IMR-90 (cell line): ENCODE measurements around the gene HOXA2. TPM values are rescaled to one million over a fixed set of nuclear protein-coding genes. Genes with fewer than 3 reads are reported as not detected.

Experiments
- ATAC-seq: fragments of 200-7000 bp; cut with Tn5 transposase; 2 replicates; pipeline ENCODE4 v1.9.1; 2020; ENCODE audit warnings: low read depth, mild to moderate bottlenecking, moderate library complexity
- BruUV-seq: library from RNA; stranded (reverse); fragments of 400-500 nt; replicated peaks from 2 replicates; lab custom pipeline; 2021; lab: Mats Ljungman, UMichigan
- CTCF ChIA-PET: fragments of 300-600 bp; formaldehyde crosslinking; extraction: SDS; loops from one replicate; lab custom pipeline; 2021; ENCODE audit warnings: antibody characterized with exemption; lab: Yijun Ruan, JAX
- POLR2A ChIA-PET: fragments of 300-600 bp; sonication (Branson Sonifier 250); formaldehyde crosslinking; loops from one replicate; lab custom pipeline; 2022; ENCODE audit warnings: antibody characterized with exemption; ENCODE audit not compliant: unreplicated experiment; lab: Charles Lee
- DNase-seq: peaks from one replicate; pipeline ENCODE4 v3.0.0; 2013
- H2AFZ ChIP-seq: replicated peaks from 2 replicates; pipeline ENCODE3; 2013; ENCODE audit warnings: low read length, mild to moderate bottlenecking; ENCODE audit not compliant: poor library complexity
- H2AK5ac ChIP-seq: 2 replicates; pipeline ENCODE4 v1.6.1; 2013; ENCODE audit warnings: low read depth, low read length, inconsistent platforms
- H2AK9ac ChIP-seq: replicated peaks from 2 replicates; pipeline ENCODE3; 2013; ENCODE audit warnings: mild to moderate bottlenecking, low read depth, low read length, moderate library complexity; ENCODE audit not compliant: poor library complexity
- H2BK120ac ChIP-seq: 2 replicates; pipeline ENCODE4 v1.6.1; 2013; ENCODE audit warnings: low read depth, low read length, inconsistent platforms
- H2BK15ac ChIP-seq: 3 replicates; pipeline ENCODE4 v1.6.1; 2013; ENCODE audit warnings: low read depth, low read length, inconsistent platforms
- H2BK20ac ChIP-seq: 2 replicates; pipeline ENCODE4 v1.6.1; 2013; ENCODE audit warnings: low read depth, mild to moderate bottlenecking, inconsistent platforms, low read length, moderate library complexity
- H2BK5ac ChIP-seq: 2 replicates; pipeline ENCODE4 v1.6.1; 2013; ENCODE audit warnings: mild to moderate bottlenecking, low read depth, low read length, inconsistent platforms; ENCODE audit not compliant: poor library complexity, severe bottlenecking
- H3K14ac ChIP-seq: replicated peaks from 2 replicates; pipeline ENCODE4 v1.6.1; 2013; ENCODE audit warnings: low read depth, low read length, inconsistent platforms
- H3K18ac ChIP-seq: 2 replicates; pipeline ENCODE4 v1.6.1; 2013; ENCODE audit warnings: low read depth, low read length, control low read depth
- H3K23ac ChIP-seq: 2 replicates; pipeline ENCODE4 v1.6.1; 2013; ENCODE audit warnings: low read depth, low read length, inconsistent platforms
- H3K27ac ChIP-seq: 2 replicates; pipeline ENCODE4 v1.5.1; 2013; ENCODE audit warnings: mild to moderate bottlenecking, control low read depth, low read length; ENCODE audit not compliant: insufficient read depth
- H3K27me3 ChIP-seq: 2 replicates; pipeline ENCODE4 v1.6.1; 2013; ENCODE audit warnings: low read length; ENCODE audit not compliant: control insufficient read depth, insufficient read depth
- H3K36me3 ChIP-seq: 2 replicates; pipeline ENCODE4 v1.6.1; 2013; ENCODE audit warnings: low read length, mixed read lengths; ENCODE audit not compliant: control insufficient read depth, insufficient read depth
- H3K4ac ChIP-seq: 2 replicates; pipeline ENCODE4 v1.6.1; 2013; ENCODE audit warnings: low read depth, low read length, inconsistent platforms
- H3K4me1 ChIP-seq: 2 replicates; pipeline ENCODE4 v1.6.1; 2013; ENCODE audit warnings: low read length, mixed read lengths; ENCODE audit not compliant: control insufficient read depth, insufficient read depth
- H3K4me2 ChIP-seq: 2 replicates; pipeline ENCODE4 v1.6.1; 2013; ENCODE audit warnings: low read depth, mild to moderate bottlenecking, control low read depth, low read length, moderate library complexity
- H3K4me3 ChIP-seq: 2 replicates; pipeline ENCODE4 v1.5.1; 2013; ENCODE audit warnings: low read depth, mild to moderate bottlenecking, control low read depth, low read length, moderate library complexity; ENCODE audit not compliant: insufficient read depth
- H3K56ac ChIP-seq: 2 replicates; pipeline ENCODE4 v1.6.1; 2013; ENCODE audit warnings: low read length, inconsistent platforms; ENCODE audit not compliant: insufficient read depth; ENCODE audit errors: extremely low read depth
- H3K79me1 ChIP-seq, 2 experiments: 2 replicates each; pipeline ENCODE4 v1.6.1; 2013; ENCODE audit warnings: low read length in 2 of 2, inconsistent platforms in 1 of 2, low read depth in 1 of 2
- H3K9ac ChIP-seq: 2 replicates; pipeline ENCODE4 v1.6.1; 2013; ENCODE audit warnings: low read depth, low read length, control low read depth
- H3K9me1 ChIP-seq: 2 replicates; pipeline ENCODE4 v1.6.1; 2013; ENCODE audit warnings: low read length, inconsistent platforms; ENCODE audit not compliant: insufficient read depth
- H3K9me3 ChIP-seq: 2 replicates; pipeline ENCODE4 v1.6.1; 2013; ENCODE audit warnings: low read length; ENCODE audit not compliant: control insufficient read depth, insufficient read depth
- H4K20me1 ChIP-seq: 2 replicates; pipeline ENCODE4 v1.6.1; 2013; ENCODE audit warnings: low read length, inconsistent platforms; ENCODE audit not compliant: insufficient read depth
- H4K5ac ChIP-seq: 2 replicates; pipeline ENCODE4 v1.6.1; 2013; ENCODE audit warnings: mild to moderate bottlenecking, low read depth, low read length, control low read depth
- H4K8ac ChIP-seq, 2 experiments: 2 replicates each; pipeline ENCODE4 v1.6.1; 2013; ENCODE audit warnings: low read depth in 2 of 2, low read length in 2 of 2, control low read depth in 1 of 2, inconsistent platforms in 1 of 2
- H4K91ac ChIP-seq: 2 replicates; pipeline ENCODE4 v1.6.1; 2013; ENCODE audit warnings: low read depth, low read length, inconsistent platforms; ENCODE audit not compliant: insufficient read depth
- CEBPB ChIP-seq: IDR thresholded peaks from 2 replicates; pipeline ENCODE4 v1.6.1; 2012; ENCODE audit warnings: low read depth, low read length, improper control_type of control experiment
- CHD1 ChIP-seq: IDR thresholded peaks from 2 replicates; pipeline ENCODE4 v1.6.1; 2012; ENCODE audit warnings: low read depth, low read length, improper control_type of control experiment
- FOS ChIP-seq: fragments of 150-350 bp; IDR thresholded peaks from 2 replicates; pipeline ENCODE4 v1.6.1; 2016; ENCODE audit warnings: low read depth, low read length
- MAFK ChIP-seq: IDR thresholded peaks from 2 replicates; pipeline ENCODE4 v1.6.1; 2012; ENCODE audit warnings: low read depth, low read length, improper control_type of control experiment
- MAZ ChIP-seq: IDR thresholded peaks from 2 replicates; pipeline ENCODE4 v1.6.1; 2012; ENCODE audit warnings: low read depth, mild to moderate bottlenecking, low read length, improper control_type of control experiment, moderate library complexity, borderline replicate concordance
- MXI1 ChIP-seq: IDR thresholded peaks from 2 replicates; pipeline ENCODE4 v1.6.1; 2012; ENCODE audit warnings: low read depth, mild to moderate bottlenecking, low read length, moderate library complexity, borderline replicate concordance
- RAD21 ChIP-seq: IDR thresholded peaks from 2 replicates; pipeline ENCODE4 v1.6.1; 2012; ENCODE audit warnings: low read length, improper control_type of control experiment
- RFX5 ChIP-seq: IDR thresholded peaks from 2 replicates; pipeline ENCODE4 v1.8.0; 2012; ENCODE audit warnings: low read depth, mild to moderate bottlenecking, low read length, moderate library complexity
- SMC3 ChIP-seq: fragments of 150-350 bp; IDR thresholded peaks from 2 replicates; pipeline ENCODE4 v1.6.1; 2016; ENCODE audit warnings: low read depth, mild to moderate bottlenecking, antibody characterized with exemption, low read length, moderate library complexity
- WGBS, 2 experiments: methylation state at CpG; one replicate each; pipeline versions ENCODE4 v1.1.5 to v1.1.7; 2013; ENCODE audit warnings: missing lambda C conversion rate in 2 of 2; ENCODE audit not compliant: insufficient read length in 1 of 2; ENCODE audit errors: extremely low coverage in 2 of 2; 5-methylcytosine and 5-hydroxymethylcytosine counted together
- dilution Hi-C: fragments of 300-500 bp; cut with HindIII; formaldehyde crosslinking; loops from one replicate; pipeline ENCODE4 v1.14.3; 2018; ENCODE audit warnings: low sequenced_read_pairs; ENCODE audit not compliant: unreplicated experiment
- in situ Hi-C: fragments of 300-500 bp; cut with MboI; formaldehyde crosslinking; loops from 3 replicates; pipeline ENCODE4 v1.14.3; 2019; ENCODE audit warnings: low sequenced_read_pairs, inconsistent platforms, mixed read lengths
- intact Hi-C: fragments of 100-400 bp; cut with micrococcal nuclease; formaldehyde crosslinking; loops from 2 replicates; pipeline ENCODE4 v1.10.0; 2022
- polyA plus RNA-seq, 3 experiments: library from polyadenylated mRNA; depleted of rRNA; stranded (reverse); fragments of >200 nt; gene quantifications; 2 replicates each; pipeline ENCODE4 v1.2.3, GENCODE V29; 2012; ENCODE audit warnings: low replicate concordance in 1 of 3
- total RNA-seq: library from RNA; depleted of rRNA; stranded (reverse); fragments of >200 nt; gene quantifications from 2 replicates; pipeline ENCODE4 v1.2.3, GENCODE V29; 2012
- TF ChIP-seq, protein P1 (sequence below): fragments of 150-350 bp; IDR thresholded peaks from 2 replicates; pipeline ENCODE4 v1.6.1; 2016; ENCODE audit warnings: low read depth, mild to moderate bottlenecking, low read length, moderate library complexity, borderline replicate concordance
- TF ChIP-seq, protein P2 (sequence below): conservative IDR thresholded peaks from 2 replicates; pipeline ENCODE4 v1.5.1; 2012; ENCODE audit warnings: mild to moderate bottlenecking, low read depth, low read length, improper control_type of control experiment

Gene HOXA2
- total and polyA plus RNA-seq, 2 of the 4 experiments (the other 2 are of a cell fraction), result 1.6 to 3.9 TPM

DNA sequence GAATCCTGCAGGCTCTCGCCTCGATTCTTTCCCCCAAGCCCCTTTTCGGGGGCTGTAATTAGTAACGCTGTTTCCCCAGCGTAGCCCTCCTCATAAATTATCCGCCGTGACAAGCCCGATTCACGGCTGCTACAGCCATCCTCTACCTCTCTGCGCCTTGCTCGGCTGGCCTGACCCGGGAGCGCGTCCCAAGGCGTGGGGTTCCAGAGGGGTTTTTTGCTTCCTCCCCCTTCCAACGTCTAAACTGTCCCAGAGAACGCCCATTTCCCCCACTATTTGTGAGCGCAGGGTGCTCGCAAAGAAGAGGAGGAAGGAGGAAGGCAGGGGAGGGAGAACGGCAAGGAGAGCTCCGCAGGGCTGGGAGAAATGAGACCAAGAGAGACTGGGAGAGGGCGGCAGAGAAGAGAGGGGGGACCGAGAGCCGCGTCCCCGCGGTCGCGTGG lies 40.1 kb upstream of the HOXA2 start (continued):
- TF ChIP-seq RFX5 (no peak), CHD1 (no peak; the same call in 1 of the 2 replicates)

DNA sequence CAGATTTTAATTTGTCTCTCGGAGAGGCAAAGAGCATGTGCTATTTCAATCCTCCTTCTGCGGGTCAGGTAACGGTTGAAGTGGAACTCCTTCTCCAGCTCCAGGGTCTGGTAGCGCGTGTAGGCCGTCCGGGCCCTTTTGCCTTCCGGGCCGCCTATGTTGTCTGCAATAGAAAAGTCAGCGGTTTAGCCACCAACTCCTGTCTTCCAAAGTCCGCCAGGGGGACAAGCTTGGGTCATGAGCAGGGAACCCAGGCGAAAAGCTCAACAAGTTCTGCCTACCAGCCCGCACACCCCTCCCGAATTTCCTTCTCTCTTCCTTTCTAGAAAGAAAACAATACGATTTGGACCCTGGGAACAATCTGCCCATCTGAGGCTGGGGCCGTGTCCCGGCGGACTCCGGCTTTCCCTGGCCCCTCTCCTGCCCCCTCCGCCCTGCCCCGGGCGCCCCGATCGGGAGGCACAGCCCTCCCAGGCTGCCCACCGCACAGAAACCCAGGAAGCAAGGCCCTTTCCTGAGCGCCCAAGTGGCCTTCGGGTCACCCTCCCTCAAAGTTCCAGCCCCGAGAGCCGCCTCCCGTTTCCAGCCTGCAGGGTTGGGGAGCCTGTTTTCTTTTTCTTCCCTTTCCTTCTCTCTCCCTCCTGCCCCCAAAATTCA lies 39.6 kb upstream of the HOXA2 start:
- no peak for DNase-seq
- H2BK5ac ChIP-seq, result peak overlapping the region; percentile 89
- H2BK120ac ChIP-seq, result peak overlapping the region; percentile 81
- BruUV-seq, result no TSS peak
- CTCF ChIA-PET, result interaction anchor here (0.6 to 2.0 kb wide), 13 partner anchors 9 to 772 kb away, joined by 3 to 9 read pairs (median 4); partner anchors contain the start of gene HOXA4
- no peak for ATAC-seq
- peak overlapping the region; percentile 99 for H3K23ac ChIP-seq
- no peaks in the 10 kb centered on the region for H3K9me1 ChIP-seq
- H3K36me3 ChIP-seq, result peaks cover 9% of the 10 kb centered on the region
- peak overlapping the region; percentile 87; a peak in 3 of 4 replicates for H4K8ac ChIP-seq
- H2AK9ac ChIP-seq, result peak overlapping the region; percentile 82
- H2AFZ ChIP-seq, result peak overlapping the region; percentile 90
- in situ Hi-C loops (loop anchor here (5.0 to 10.0 kb wide), 3 partner anchors 40 to 947 kb away; partner anchors contain the start of gene HOXA2), dilution Hi-C loops (no loop called here), intact Hi-C loops (loop anchor here (5.0 kb wide), 1 partner anchor 1250 kb away; no protein-coding TSS in a partner anchor)
- H3K9me3 ChIP-seq, result no peaks in the 10 kb centered on the region
- H3K9ac ChIP-seq, result peak overlapping the region; percentile 89
- peak overlapping the region; percentile 94 for H3K4me2 ChIP-seq
- H2AK5ac ChIP-seq, result peak overlapping the region; percentile 62; the same call in 1 of the 2 replicates
- H3K56ac ChIP-seq, result peak overlapping the region; percentile 92
- peak overlapping the region; percentile 93 for H3K18ac ChIP-seq
- TF ChIP-seq CEBPB, result no peak
- TF ChIP-seq, protein P1, sequence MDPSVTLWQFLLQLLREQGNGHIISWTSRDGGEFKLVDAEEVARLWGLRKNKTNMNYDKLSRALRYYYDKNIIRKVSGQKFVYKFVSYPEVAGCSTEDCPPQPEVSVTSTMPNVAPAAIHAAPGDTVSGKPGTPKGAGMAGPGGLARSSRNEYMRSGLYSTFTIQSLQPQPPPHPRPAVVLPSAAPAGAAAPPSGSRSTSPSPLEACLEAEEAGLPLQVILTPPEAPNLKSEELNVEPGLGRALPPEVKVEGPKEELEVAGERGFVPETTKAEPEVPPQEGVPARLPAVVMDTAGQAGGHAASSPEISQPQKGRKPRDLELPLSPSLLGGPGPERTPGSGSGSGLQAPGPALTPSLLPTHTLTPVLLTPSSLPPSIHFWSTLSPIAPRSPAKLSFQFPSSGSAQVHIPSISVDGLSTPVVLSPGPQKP, result no peak
- no peak for TF ChIP-seq MAZ
- TF ChIP-seq MXI1, result no peak
- TF ChIP-seq SMC3, result peak; percentile 15; the same call in 1 of the 2 replicates
- TF ChIP-seq, protein P2, sequence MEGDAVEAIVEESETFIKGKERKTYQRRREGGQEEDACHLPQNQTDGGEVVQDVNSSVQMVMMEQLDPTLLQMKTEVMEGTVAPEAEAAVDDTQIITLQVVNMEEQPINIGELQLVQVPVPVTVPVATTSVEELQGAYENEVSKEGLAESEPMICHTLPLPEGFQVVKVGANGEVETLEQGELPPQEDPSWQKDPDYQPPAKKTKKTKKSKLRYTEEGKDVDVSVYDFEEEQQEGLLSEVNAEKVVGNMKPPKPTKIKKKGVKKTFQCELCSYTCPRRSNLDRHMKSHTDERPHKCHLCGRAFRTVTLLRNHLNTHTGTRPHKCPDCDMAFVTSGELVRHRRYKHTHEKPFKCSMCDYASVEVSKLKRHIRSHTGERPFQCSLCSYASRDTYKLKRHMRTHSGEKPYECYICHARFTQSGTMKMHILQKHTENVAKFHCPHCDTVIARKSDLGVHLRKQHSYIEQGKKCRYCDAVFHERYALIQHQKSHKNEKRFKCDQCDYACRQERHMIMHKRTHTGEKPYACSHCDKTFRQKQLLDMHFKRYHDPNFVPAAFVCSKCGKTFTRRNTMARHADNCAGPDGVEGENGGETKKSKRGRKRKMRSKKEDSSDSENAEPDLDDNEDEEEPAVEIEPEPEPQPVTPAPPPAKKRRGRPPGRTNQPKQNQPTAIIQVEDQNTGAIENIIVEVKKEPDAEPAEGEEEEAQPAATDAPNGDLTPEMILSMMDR, result peak; percentile 27; the same call in 1 of the 2 replicates
- TF ChIP-seq MAFK, result peak; percentile 11; the same call in 1 of the 2 replicates
- TF ChIP-seq FOS, result no peak
- TF ChIP-seq RAD21, result peak; percentile 20; the same call in 1 of the 2 replicates
- peak overlapping the region; percentile 93 for H3K27ac ChIP-seq
- H2BK15ac ChIP-seq, result peak overlapping the region; percentile 12; the same call in 2 of the 3 replicates
- H4K91ac ChIP-seq, result peak overlapping the region; percentile 75
- POLR2A ChIA-PET, result interaction anchor here (0.9 kb wide), 1 partner anchor 10 kb away, joined by 3 read pairs; no protein-coding TSS in a partner anchor
- H2BK20ac ChIP-seq, result no peak overlapping the region
- peaks cover 9 to 38% of the 10 kb centered on the region in 2 experiments; a peak in 3 of 4 replicates for H3K79me1 ChIP-seq
- H4K20me1 ChIP-seq, result no peaks in the 10 kb centered on the region
- peaks cover 14% of the 10 kb centered on the region; the same call in 1 of the 2 replicates for H3K4me1 ChIP-seq
- H3K27me3 ChIP-seq, result no peaks in the 10 kb centered on the region
- peak overlapping the region; percentile 14 for H4K5ac ChIP-seq
- 3% methylated on average over 14 of the region's 30 CpGs; no CpG with 5 or more reads in 1 of the 2 experiments for WGBS, 2 experiments
- peak overlapping the region; percentile 95 for H3K14ac ChIP-seq
- peak overlapping the region; percentile 80 for H3K4ac ChIP-seq
- peak overlapping the region; percentile 93 for H3K4me3 ChIP-seq
